IPS-15b (cell line): ENCODE data around the gene GSK3B.

Source experiments
- H3K27me3 ChIP-seq: one replicate; pipeline ENCODE4 v1.6.1; 2013; ENCODE audit warnings: low read length; ENCODE audit not compliant: control insufficient read depth, insufficient read depth
- H3K36me3 ChIP-seq: one replicate; pipeline ENCODE4 v1.6.1; 2013; ENCODE audit warnings: low read length; ENCODE audit not compliant: control insufficient read depth, insufficient read depth
- H3K4me1 ChIP-seq: one replicate; pipeline ENCODE4 v1.6.1; 2013; ENCODE audit warnings: mild to moderate bottlenecking, low read length; ENCODE audit not compliant: control insufficient read depth, insufficient read depth
- H3K4me3 ChIP-seq: one replicate; pipeline ENCODE4 v1.5.1; 2013; ENCODE audit warnings: low read depth, low read length
- H3K9ac ChIP-seq: one replicate; pipeline ENCODE4 v1.6.1; 2013; ENCODE audit warnings: low read depth, mild to moderate bottlenecking, low read length
- H3K9me3 ChIP-seq: one replicate; pipeline ENCODE4 v1.6.1; 2013; ENCODE audit warnings: mild to moderate bottlenecking, low read length; ENCODE audit not compliant: control insufficient read depth, insufficient read depth

Gene GSK3B

DNA sequence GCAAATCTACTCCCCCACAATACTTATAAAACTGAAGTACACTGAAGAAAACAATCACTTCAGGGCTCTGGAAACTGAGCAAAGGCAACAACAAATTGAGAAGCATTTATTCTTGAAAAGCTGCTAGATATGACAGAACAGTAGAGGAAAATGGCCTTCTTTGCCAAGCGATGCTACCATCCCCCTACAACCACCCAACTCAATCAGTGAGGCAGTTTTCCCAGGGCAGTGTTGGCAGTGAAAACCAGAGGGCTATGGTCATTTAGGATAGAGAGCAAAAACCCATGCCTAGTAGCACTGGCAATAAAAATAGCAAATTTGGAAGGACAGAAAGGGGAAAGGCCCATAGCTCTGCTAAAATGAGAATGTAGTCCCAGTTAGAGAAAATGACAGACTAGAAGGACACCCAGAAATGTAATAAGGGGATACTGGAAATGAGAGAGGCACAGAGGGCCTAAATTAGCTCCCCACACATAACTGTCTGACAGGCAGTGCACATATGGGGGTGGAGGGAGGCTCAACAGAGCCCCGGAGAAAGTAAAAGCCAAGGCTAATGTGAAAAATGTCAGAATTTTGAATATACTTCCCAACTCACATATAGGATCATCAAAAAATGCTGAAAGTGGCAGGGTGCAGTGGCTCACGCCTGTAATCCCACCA is 143.5 kb downstream of the GSK3B start:
- H3K9me3 ChIP-seq = no peaks in the 10 kb centered on the region

DNA sequence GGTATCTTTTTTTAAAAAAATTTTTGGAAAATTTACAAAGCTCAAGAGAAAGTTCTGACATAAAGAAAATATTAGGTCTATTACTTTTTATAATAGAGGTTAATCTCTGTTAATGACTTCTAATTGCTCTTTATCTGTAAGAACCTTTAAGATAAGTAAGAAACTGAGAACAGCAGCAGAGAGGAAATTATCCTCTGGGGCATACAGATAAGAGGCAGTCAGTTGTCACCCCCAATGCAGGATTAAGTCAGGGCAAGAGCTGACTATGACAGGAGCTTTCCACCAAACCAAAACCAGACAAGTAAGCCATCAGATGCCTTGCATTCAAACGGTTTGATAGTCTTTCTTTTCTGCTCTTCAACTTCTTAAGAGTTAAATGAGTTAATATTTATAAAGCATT is 149.0 kb downstream of the GSK3B start:
- Histone ChIP-seq H3K9me3 (no peaks in the 10 kb centered on the region), H3K9ac (no peak overlapping the region), H3K4me1 (no peaks in the 10 kb centered on the region), H3K36me3 (no peaks in the 10 kb centered on the region), H3K27me3 (no peaks in the 10 kb centered on the region), H3K4me3 (no peak overlapping the region)

More for the DNA sequence above, 143.5 kb downstream of the GSK3B start:
- Histone ChIP-seq H3K36me3 (no peaks in the 10 kb centered on the region), H3K27me3 (no peaks in the 10 kb centered on the region), H3K9ac (no peak overlapping the region), H3K4me1 (peaks cover 3% of the 10 kb centered on the region), H3K4me3 (no peak overlapping the region)

- no peaks in the 10 kb centered on the region for H3K4me1 ChIP-seq
- no peak overlapping the region for H3K9ac ChIP-seq
- no peaks in the 10 kb centered on the region for H3K36me3 ChIP-seq
- H3K9me3 ChIP-seq = no peaks in the 10 kb centered on the region
- H3K27me3 ChIP-seq = no peaks in the 10 kb centered on the region
- H3K4me3 ChIP-seq = no peak overlapping the region
Observed at GRCh38 chr3:119944091-119944490, 150.2 kb downstream of the GSK3B start.

DNA sequence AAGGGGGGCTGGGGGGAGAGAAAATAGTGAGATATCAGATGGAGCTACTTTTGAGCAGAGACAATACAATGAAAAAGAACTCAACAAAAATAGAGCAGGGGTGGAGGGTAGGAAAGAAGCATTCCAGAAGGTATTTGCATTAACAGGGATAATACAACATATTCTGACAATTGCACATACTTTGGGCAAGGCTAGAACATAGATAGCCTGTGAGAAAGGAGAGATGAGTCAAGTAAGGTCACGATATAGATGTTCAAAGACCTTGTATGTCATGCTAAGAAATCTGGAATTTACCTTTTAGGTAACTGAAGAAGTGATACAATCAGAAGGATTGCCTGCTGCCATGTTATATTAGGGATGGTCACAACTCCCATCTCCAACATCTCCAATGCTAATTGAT is 155.2 kb downstream of the GSK3B start:
- Histone ChIP-seq H3K9ac (no peak overlapping the region), H3K36me3 (no peaks in the 10 kb centered on the region), H3K4me3 (no peak overlapping the region)

GRCh38 chr3:119937229-119937628 is 157.0 kb downstream of the GSK3B start:
- Histone ChIP-seq H3K36me3 (no peaks in the 10 kb centered on the region), H3K4me3 (no peak overlapping the region), H3K9ac (no peak overlapping the region), H3K27me3 (no peaks in the 10 kb centered on the region), H3K4me1 (no peaks in the 10 kb centered on the region), H3K9me3 (no peaks in the 10 kb centered on the region)

More for the DNA sequence above, 155.2 kb downstream of the GSK3B start:
- no peaks in the 10 kb centered on the region for H3K4me1 ChIP-seq
- H3K9me3 ChIP-seq = no peaks in the 10 kb centered on the region
- no peaks in the 10 kb centered on the region for H3K27me3 ChIP-seq

GRCh38 chr3:119934249-119934648 is 160.0 kb downstream of the GSK3B start:
- Histone ChIP-seq H3K4me3 (no peak overlapping the region), H3K36me3 (no peaks in the 10 kb centered on the region), H3K9ac (no peak overlapping the region), H3K9me3 (no peaks in the 10 kb centered on the region), H3K27me3 (no peaks in the 10 kb centered on the region), H3K4me1 (no peaks in the 10 kb centered on the region)

GRCh38 chr3:119933207-119933606 is 161.0 kb downstream of the GSK3B start:
- Histone ChIP-seq H3K27me3 (no peaks in the 10 kb centered on the region), H3K36me3 (no peaks in the 10 kb centered on the region), H3K9me3 (no peaks in the 10 kb centered on the region), H3K4me1 (no peaks in the 10 kb centered on the region), H3K4me3 (no peak overlapping the region), H3K9ac (no peak overlapping the region)

DNA sequence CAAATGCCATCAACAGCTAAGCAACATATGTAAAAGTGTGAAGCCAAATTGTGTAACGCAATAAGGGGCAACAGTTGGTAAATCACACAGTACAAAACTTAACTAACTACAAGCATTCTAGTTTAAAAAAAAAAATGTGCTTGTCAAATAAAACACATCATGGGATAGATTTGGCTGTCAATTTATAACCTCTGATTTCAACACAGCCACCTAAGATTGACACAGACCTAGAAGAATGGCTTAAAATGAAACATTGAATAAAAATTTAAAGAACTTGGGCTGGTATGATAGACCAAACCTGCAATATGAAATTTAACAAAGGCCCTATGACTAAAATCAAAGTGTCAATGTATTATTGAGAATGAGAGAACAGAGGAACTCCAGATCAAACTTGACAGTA is 164.0 kb downstream of the GSK3B start:
- Histone ChIP-seq H3K4me1 (no peaks in the 10 kb centered on the region), H3K4me3 (no peak overlapping the region), H3K9me3 (no peaks in the 10 kb centered on the region), H3K9ac (no peak overlapping the region), H3K27me3 (no peaks in the 10 kb centered on the region), H3K36me3 (no peaks in the 10 kb centered on the region)

DNA sequence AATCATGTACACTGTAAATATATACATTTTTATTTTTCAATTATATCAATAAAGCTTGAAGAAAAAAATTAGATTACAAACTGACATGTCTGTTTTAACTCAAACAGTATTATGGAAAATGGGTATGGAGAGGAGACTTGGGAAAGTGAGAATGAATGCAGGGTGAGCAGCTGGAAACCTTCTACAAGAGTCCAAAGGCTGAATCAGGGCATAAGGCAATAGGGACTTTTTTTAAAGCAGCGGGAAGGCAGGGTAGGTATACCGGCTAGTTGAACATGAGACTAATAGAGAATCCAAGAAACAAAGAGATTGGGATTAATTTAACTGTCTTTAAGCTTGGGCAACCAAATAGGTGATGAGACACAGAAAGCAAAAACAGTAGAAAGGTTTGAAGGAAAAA is 167.1 kb downstream of the GSK3B start:
- Histone ChIP-seq H3K27me3 (no peaks in the 10 kb centered on the region), H3K36me3 (no peaks in the 10 kb centered on the region), H3K4me1 (no peaks in the 10 kb centered on the region), H3K9ac (no peak overlapping the region), H3K9me3 (no peaks in the 10 kb centered on the region), H3K4me3 (no peak overlapping the region)

DNA sequence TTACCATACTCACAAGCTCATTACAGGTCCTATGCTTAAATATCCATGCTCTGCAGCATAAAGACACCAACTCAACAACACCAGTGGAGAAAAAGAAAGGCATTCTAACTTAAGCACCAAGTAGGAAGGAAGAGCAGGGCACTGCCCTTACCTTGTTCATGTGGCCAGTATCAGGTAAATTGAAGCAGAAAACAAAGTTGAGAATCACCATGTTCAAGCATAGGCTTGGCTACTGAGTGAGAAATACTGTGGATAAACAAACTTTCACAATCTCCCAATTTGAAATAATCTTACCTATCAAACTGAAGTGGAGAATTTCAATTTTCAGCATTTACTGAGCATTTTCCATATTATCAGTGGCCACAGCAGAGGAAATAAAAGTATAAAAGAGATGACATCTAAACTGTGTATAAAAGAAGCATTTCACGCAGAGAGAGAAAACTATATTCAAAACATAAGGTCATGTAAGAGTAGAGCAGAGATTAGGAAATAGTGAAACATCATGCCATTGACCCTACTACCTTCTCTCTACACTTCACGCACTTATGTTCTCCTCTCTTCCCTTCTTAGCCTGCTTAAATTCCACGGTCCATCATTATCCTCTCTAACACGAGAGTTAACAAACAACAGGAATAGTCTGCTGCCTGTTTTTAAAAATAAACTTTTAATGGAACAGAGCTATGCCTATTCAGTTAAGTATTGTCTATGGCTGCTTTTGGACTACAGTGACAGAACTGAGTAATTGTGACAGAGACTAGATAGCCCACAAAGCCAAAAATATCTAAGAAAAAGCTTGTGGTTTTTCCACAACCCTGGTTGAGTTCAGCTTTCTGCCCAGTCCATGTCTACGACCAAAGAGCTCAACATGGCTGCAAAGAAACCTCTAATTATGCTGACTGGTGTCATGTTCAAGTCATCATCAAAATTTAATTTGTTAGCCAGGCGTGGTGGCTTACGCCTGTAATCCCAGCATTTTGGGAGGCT is 169.8 kb downstream of the GSK3B start:
- no peaks in the 10 kb centered on the region for H3K9me3 ChIP-seq
- H3K4me3 ChIP-seq = no peak overlapping the region
- no peaks in the 10 kb centered on the region for H3K36me3 ChIP-seq
- no peaks in the 10 kb centered on the region for H3K4me1 ChIP-seq
- H3K27me3 ChIP-seq = no peaks in the 10 kb centered on the region
- no peak overlapping the region for H3K9ac ChIP-seq

DNA sequence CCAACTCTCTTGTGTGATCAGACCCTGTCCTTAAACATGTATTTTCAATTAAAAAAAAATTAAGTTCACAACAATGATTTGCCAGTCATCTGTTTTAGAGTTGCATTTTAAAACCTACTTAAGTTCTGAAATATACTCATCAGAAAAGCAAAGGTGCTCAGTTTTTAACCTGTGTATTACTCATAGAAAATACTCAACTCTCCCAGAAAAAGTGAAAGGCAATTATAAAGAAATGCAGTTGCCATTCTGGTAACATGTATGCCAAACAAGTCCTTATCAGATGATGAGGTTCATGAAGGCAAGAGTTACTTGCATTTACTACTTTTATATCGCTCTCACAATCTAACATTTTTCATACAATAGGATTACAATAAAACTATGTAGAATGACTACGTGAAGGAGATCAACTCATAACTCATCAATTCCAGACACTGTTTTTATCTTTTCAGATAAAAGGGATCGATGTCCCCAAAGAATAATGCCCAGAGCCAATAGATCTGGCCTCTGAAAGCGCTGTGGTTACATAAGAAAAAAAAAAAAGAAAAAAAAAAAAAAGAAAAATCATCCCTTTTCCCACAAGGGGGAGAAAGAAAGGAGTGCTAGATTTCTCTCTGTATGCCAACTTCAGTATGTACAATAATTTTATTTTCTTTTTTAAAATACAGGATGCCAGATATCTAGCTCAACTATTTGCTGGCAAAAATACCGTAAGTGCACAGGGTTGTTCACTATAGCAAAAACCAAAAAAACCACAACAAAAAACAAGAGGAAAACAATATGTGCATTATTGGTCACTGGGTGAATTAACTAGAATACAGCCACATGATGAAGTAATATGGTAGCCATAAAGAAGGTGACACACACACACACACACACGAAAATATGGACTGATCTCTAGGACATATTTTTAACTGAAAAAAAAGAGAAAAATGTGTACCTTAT is 175.0 kb downstream of the GSK3B start:
- no peak overlapping the region for H3K9ac ChIP-seq
- H3K9me3 ChIP-seq = no peaks in the 10 kb centered on the region

More for the DNA sequence above, 175.0 kb downstream of the GSK3B start:
- no peak overlapping the region for H3K4me3 ChIP-seq
- H3K27me3 ChIP-seq = no peaks in the 10 kb centered on the region
- peaks cover 1% of the 10 kb centered on the region for H3K4me1 ChIP-seq
- H3K36me3 ChIP-seq = no peaks in the 10 kb centered on the region
